ENCODE data around the gene TMEM232. TPM values are rescaled to one million over a fixed set of nuclear protein-coding genes. Genes with fewer than 3 reads are reported as not detected.

The TMEM232 gene
- 1 to 10 TPM in 1 of 2 experiments, under 1 TPM in 1; 0.98 to 1.1 TPM for total RNA-seq
- polyA plus RNA-seq (2013, experiment 1 of 2) = 0.42 TPM
- polyA plus RNA-seq (2013, experiment 2 of 2) = 0.82 TPM
- 0.19 to 2.3 (median 0.83) reads per million in 172 experiments for total RNA-seq

DNA sequence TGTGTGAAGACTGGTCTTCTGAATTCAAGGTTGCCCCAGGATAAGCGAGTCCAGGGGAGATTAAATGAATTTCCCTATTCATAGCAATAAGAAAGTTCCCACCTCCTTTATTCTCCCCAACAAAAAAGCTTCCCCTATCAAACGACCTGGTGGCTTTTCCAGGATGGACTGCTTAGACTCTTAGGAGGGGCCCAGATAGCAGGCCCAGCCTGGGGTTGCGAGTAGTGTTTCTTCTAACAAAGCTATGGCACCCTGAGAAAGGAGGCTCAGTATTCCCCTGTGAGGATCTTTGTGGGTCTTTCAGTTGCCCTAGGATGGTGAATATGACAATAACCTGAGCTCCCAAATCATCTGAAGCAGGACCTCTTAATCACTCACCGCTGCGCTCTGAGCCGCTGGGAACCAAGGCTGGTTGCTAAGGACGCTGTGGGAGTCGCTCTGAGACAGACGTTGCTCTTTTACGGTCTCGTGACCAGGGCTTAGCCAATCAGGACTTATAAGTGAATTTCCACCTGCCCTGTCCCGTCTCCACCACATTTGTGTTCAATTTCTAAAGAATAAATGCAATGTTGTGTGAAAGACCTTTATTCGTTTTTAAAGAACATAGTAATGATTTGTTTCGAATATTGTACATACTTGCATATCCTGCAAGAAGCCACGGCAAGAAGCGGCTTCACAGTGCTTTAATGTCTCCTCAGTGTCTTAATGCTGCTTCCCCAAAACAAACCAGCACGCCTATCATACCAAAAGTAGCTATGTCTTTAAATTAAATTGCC is at the start of gene TMEM232:
TSS of gene TMEM232 (minus strand) at position 423 of the 776 bp plus-strand sequence. CDS start 59,319 bp downstream, outside the sequence.
- H3K9me3 ChIP-seq (ENCODE audit: control insufficient read depth in 1 of 2, insufficient read depth in 1 of 2, low read length in 2 of 2) = no peaks in the 10 kb centered on the region
- no peaks in the 10 kb centered on the region for H3K36me3 ChIP-seq (ENCODE audit: insufficient read depth, low read length)
- peak within 1 kb of the TSS; percentile 93 for H3K4me3 Mint-ChIP-seq
- TF ChIP-seq, protein P1, sequence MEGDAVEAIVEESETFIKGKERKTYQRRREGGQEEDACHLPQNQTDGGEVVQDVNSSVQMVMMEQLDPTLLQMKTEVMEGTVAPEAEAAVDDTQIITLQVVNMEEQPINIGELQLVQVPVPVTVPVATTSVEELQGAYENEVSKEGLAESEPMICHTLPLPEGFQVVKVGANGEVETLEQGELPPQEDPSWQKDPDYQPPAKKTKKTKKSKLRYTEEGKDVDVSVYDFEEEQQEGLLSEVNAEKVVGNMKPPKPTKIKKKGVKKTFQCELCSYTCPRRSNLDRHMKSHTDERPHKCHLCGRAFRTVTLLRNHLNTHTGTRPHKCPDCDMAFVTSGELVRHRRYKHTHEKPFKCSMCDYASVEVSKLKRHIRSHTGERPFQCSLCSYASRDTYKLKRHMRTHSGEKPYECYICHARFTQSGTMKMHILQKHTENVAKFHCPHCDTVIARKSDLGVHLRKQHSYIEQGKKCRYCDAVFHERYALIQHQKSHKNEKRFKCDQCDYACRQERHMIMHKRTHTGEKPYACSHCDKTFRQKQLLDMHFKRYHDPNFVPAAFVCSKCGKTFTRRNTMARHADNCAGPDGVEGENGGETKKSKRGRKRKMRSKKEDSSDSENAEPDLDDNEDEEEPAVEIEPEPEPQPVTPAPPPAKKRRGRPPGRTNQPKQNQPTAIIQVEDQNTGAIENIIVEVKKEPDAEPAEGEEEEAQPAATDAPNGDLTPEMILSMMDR (IDR thresholded peaks at IDR 0.05) = no peak
- intact Hi-C loops (cut with DNase I, micrococcal nuclease) = loop anchor here in 1 of 2 experiments (10.0 kb wide), 1 partner anchor 1042 kb away; the partner anchor contains the start of gene MAN2A1
- H3K27ac ChIP-seq (ENCODE audit: low read depth in 1 of 2, low read length in 2 of 2) = no peak within 1 kb of the TSS
- peaks cover 4% of the 10 kb centered on the region for H3K4me1 ChIP-seq (ENCODE audit: insufficient read depth, low read length)
- DNase-seq = peak; percentile 48 to 91 (median 66)
- H3K27me3 Mint-ChIP-seq = no peaks in the 10 kb centered on the region
- no peaks in the 10 kb centered on the region for H3K27me3 ChIP-seq (ENCODE audit: control insufficient read depth in 1 of 2, insufficient read depth in 2 of 2, low read length in 2 of 2)
- H3K36me3 Mint-ChIP-seq (ENCODE audit: low read depth) = peaks cover 4% of the 10 kb centered on the region
- peaks cover 9% of the 10 kb centered on the region for H3K4me1 Mint-ChIP-seq (ENCODE audit: low read depth)
- ChIA-PET POLR2A (interaction anchor here (1.1 kb wide), 1 partner anchor 12 kb away, joined by 3 read pairs; the partner anchor contains the start of gene SLC25A46), CTCF (interaction anchor here (0.9 kb wide), 1 partner anchor 15 kb away, joined by 3 read pairs; no protein-coding TSS in a partner anchor)
- peak within 1 kb of the TSS; percentile 51 for H3K4me3 ChIP-seq (ENCODE audit: low read length)
- H3K27ac Mint-ChIP-seq = peak within 1 kb of the TSS; percentile 52
- peak; percentile 99 for ATAC-seq (ENCODE audit: poor library complexity)
- H3K9me3 Mint-ChIP-seq = no peaks in the 10 kb centered on the region

DNA sequence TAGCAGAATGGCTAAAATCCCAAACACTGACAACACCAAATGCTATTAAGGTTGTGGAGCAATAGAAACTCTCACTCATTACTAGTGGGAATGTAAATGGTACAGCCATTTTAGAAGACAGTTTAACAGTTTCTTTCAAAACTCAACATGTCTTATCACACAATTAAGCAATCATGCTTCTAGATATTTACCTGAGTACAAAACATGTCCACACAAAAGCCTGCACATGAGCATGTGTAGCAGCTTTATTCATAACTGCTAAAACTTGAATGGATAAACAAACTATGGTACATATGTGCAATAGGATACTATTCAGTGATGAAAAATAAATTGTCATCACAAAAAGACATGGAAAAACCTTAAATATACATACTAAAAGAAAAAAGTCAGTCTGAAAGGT is 43.8 kb upstream of the TMEM232 start:
- ChIA-PET CTCF (no interaction called here), POLR2A (no interaction called here)
- Mint-ChIP-seq H3K4me3 (no peak overlapping the region), H3K27ac (no peak overlapping the region), H3K36me3 (ENCODE audit: low read depth) (no peaks in the 10 kb centered on the region), H3K27me3 (no peaks in the 10 kb centered on the region), H3K4me1 (ENCODE audit: low read depth) (no peaks in the 10 kb centered on the region), H3K9me3 (peaks cover 2% of the 10 kb centered on the region)
- H3K9me3 ChIP-seq (ENCODE audit: control insufficient read depth in 1 of 2, insufficient read depth in 1 of 2, low read length in 2 of 2) = no peaks in the 10 kb centered on the region
- TF ChIP-seq, protein P1 (IDR thresholded peaks at IDR 0.05) = no peak
- no peaks in the 10 kb centered on the region for H3K4me1 ChIP-seq (ENCODE audit: insufficient read depth, low read length)
- H3K36me3 ChIP-seq (ENCODE audit: insufficient read depth, low read length) = no peaks in the 10 kb centered on the region
- no peak overlapping the region for H3K4me3 ChIP-seq (ENCODE audit: low read length)
- H3K27ac ChIP-seq (ENCODE audit: low read depth in 1 of 2, low read length in 2 of 2) = no peak overlapping the region
- no peaks in the 10 kb centered on the region for H3K27me3 ChIP-seq (ENCODE audit: control insufficient read depth in 1 of 2, insufficient read depth in 2 of 2, low read length in 2 of 2)
- intact Hi-C loops (cut with DNase I, micrococcal nuclease) = no loop called here
- no peak for ATAC-seq (ENCODE audit: poor library complexity)
- DNase-seq = no peak

DNA sequence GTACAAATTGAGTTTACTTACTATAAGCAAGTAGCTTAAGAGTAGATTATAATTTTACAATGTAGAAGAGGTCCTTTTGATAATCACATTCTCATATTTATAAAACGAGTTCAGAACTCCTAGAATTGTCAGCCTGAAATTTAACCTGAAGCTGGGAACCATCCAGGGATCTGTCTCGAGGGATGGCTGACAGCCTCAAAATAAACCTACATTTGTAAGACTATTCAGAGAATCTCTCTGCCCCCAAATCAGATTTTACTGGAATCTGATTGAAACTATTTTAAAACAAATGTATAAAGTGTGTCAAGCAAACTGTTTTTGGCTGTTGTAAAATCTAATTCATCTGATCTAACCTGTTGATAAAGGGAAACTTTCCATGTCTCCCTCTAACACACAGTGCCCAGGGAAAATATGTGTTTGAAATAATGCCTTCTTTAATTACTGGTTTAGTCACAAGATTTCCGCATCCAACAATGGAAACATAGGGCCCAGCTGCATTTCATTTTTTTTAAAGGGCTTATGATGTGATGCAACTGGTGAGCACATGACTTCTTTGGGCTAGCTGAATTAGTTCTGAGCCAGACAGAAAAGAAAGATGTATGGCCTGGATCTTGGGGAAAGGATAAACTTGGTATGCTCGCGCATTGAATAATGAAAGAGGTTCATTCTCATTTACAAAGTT is 42.7 kb upstream of the TMEM232 start:
- intact Hi-C loops (cut with DNase I, micrococcal nuclease) = no loop called here
- H3K27ac Mint-ChIP-seq = no peak overlapping the region
- CTCF ChIA-PET = no interaction called here

More for the DNA sequence above, 42.7 kb upstream of the TMEM232 start:
- no peak overlapping the region for H3K4me3 Mint-ChIP-seq
- TF ChIP-seq, protein P1 (IDR thresholded peaks at IDR 0.05) = no peak
- H3K9me3 Mint-ChIP-seq = peaks cover 2% of the 10 kb centered on the region
- Histone ChIP-seq H3K36me3 (ENCODE audit: insufficient read depth, low read length) (no peaks in the 10 kb centered on the region), H3K9me3 (ENCODE audit: control insufficient read depth in 1 of 2, insufficient read depth in 1 of 2, low read length in 2 of 2) (no peaks in the 10 kb centered on the region), H3K4me1 (ENCODE audit: insufficient read depth, low read length) (no peaks in the 10 kb centered on the region), H3K27me3 (ENCODE audit: control insufficient read depth in 1 of 2, insufficient read depth in 2 of 2, low read length in 2 of 2) (no peaks in the 10 kb centered on the region), H3K27ac (ENCODE audit: low read depth in 1 of 2, low read length in 2 of 2) (no peak overlapping the region), H3K4me3 (ENCODE audit: low read length) (no peak overlapping the region)
- POLR2A ChIA-PET = no interaction called here
- H3K36me3 Mint-ChIP-seq (ENCODE audit: low read depth) = peaks cover 10% of the 10 kb centered on the region
- no peak for DNase-seq
- H3K4me1 Mint-ChIP-seq (ENCODE audit: low read depth) = no peaks in the 10 kb centered on the region
- no peaks in the 10 kb centered on the region for H3K27me3 Mint-ChIP-seq
- no peak for ATAC-seq (ENCODE audit: poor library complexity)

Measured in CD4-positive, alpha-beta T cell (primary cell).